SU-DHL-6 (cell line): Measurements from ENCODE around the gene BUD23.

Experiments
- EZH2phosphoT487 ChIP-seq: fragments of 200-600 bp; sonication (generic), shearing (Covaris generic); conservative IDR thresholded peaks from 2 replicates; pipeline ENCODE4 v1.6.1; 2018; ENCODE audit warnings: mild to moderate bottlenecking, antibody characterized with exemption, low read length, moderate library complexity, mixed read lengths
- TF ChIP-seq, protein P1 (sequence below): fragments of 200-600 bp; sonication (generic); IDR thresholded peaks from one replicate; pipeline ENCODE4 v1.5.1; 2017; ENCODE audit warnings: antibody characterized with exemption, mild to moderate bottlenecking, low read length, moderate library complexity; ENCODE audit not compliant: insufficient read depth, poor library complexity, severe bottlenecking

DNA sequence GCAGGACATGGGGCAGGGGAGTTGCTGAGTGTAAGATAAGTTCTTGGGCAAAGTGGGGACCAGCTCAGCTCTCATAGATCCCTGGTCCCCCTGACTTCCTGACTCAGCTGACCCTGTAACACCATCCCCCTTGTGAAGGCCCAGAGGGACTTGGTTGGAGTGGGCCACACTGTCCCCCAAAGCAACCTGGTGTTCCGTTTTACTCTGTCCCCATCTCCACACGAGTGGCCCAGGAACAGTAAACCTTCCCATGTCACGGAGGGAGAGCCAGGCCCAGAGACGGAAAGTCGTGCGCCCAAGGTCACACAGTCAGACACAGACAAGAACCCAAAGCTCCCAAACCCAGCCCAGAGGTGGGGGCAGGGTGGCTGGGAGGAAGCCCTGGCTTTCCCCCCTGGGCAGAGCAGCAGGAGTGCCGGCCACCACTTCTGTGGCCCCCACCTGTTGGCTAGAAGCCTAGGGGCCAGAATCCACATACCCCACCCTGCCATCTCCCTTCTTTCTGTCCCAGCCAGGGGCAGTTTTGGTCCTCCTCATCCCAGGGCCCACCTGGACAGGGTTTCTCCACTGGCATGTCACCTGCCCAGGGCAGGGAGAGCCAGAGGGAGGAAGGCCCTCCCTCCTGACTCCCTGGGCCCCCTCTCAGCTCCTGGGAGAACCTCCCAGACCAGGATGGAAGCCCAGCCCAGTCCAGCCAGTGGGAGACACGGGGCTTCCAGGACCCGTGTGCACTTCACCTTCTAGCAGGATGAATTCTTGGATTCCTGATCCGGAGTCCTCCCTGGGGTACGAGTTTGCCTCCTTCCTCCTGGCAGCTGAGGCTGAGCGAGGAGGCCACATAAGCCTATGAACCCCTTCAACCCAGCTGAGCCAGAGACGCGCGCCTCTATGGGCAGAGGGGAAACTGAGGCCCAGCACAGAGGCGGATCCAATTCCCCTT is 36.3 kb upstream of the BUD23 start:
- TF ChIP-seq, protein P1, sequence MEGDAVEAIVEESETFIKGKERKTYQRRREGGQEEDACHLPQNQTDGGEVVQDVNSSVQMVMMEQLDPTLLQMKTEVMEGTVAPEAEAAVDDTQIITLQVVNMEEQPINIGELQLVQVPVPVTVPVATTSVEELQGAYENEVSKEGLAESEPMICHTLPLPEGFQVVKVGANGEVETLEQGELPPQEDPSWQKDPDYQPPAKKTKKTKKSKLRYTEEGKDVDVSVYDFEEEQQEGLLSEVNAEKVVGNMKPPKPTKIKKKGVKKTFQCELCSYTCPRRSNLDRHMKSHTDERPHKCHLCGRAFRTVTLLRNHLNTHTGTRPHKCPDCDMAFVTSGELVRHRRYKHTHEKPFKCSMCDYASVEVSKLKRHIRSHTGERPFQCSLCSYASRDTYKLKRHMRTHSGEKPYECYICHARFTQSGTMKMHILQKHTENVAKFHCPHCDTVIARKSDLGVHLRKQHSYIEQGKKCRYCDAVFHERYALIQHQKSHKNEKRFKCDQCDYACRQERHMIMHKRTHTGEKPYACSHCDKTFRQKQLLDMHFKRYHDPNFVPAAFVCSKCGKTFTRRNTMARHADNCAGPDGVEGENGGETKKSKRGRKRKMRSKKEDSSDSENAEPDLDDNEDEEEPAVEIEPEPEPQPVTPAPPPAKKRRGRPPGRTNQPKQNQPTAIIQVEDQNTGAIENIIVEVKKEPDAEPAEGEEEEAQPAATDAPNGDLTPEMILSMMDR: no peak
- no peak for TF ChIP-seq EZH2phosphoT487
